ENCODE results near the gene SMC1A. TPM values are rescaled to one million over a fixed set of nuclear protein-coding genes. Genes with fewer than 3 reads are reported as not detected.

SMC1A gene
- polyA plus RNA-seq, 6 donors from 2014 or later: 31.1 to 79.1 (median 50.3) TPM

DNA sequence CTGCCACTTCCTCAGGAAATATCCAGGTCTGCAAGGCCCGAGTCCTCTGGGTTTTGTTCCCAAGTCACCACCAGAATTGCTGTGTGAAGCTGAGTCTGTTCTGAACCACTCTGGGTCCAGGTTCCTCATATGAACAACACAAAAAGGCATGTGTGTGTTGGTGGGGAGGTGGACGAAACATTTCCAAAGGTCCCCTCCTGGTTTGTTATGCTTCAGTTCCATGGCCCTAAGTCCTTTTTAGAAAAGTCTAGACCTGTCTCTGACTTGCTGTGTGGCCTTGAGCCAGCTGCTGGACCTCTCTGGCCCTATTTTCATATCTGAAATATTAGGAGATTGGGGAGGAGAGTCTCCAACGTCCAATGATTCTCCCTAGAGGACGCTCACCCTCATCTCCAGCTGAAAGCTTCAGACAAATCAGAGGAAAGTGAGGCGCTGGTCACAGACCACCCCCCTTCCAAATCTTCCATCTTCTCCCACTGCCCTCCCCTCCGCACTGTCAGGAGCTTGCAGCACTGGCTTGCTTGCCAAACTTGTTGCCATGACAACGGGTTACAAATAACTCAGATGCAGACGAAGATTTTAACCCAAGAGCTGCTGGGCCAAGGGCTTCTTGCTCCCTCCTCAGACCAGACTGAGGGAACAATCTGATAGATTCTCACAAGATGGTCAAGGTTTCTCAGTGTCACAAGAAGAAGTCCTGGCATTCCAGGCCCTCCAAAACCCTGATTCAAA is 64.5 kb downstream of the SMC1A start:
- no peak for DNase-seq
- Mint-ChIP-seq H3K36me3 (peaks cover 0 to 9% of the 10 kb centered on the region in 2 donors), H3K9me3 (peaks cover 0 to 5% (median 0%) of the 10 kb centered on the region in 7 donors), H3K4me1 (no peaks in the 10 kb centered on the region), H3K4me3 (no peak overlapping the region), H3K27me3 (peaks cover 0 to 13% (median 0%) of the 10 kb centered on the region in 3 donors), H3K27ac (no peak overlapping the region)
- ATAC-seq (ENCODE audit: low read depth in 2 of 2): no peak

DNA sequence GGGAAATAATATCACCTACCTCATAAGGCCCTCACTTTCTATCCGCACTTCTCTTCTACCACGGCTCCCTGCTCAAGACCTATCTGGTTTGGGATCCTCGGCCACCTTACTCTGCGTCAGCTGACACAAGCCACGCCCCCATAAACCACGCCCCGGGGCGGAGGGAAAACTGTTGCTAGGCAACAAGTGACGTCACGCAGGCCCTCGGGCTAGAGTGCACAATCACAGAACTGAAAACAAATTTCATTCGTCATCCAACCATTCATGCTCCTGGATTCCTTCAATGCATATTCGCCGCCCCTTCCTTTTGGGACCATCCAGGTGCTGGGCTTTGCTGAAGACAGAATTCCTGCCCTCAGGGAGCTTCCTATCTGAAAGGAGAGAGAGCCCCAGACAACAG is 66.3 kb downstream of the SMC1A start:
- Mint-ChIP-seq H3K36me3 (peaks cover 0 to 9% of the 10 kb centered on the region in 2 donors), H3K27ac (no peak overlapping the region), H3K27me3 (peaks cover 0 to 13% (median 0%) of the 10 kb centered on the region in 3 donors), H3K9me3 (peaks cover 0 to 15% (median 7%) of the 10 kb centered on the region in 7 donors), H3K4me3 (no peak overlapping the region), H3K4me1 (no peaks in the 10 kb centered on the region)
- DNase-seq (no peak), ATAC-seq (ENCODE audit: low read depth in 2 of 2) (no peak)

DNA sequence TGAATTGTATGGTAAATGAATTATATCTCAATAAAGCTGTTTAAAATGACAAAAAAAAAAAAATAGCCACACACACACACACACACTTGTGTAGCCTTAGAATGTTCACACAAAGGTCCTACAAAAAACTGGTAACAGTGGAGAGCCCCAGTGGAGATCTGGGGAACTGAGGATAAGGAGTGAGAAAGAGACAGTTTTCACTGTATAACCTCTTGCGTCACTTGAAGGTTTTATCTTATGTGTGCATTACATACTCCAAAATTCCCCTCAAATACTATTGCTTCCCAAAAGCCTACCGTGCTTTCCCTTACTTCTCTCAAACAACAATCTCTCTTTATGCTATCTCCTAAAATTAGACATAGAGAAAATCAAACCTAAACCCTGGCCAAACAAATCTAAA is 67.8 kb downstream of the SMC1A start:
- Mint-ChIP-seq H3K4me3 (no peak overlapping the region), H3K36me3 (peaks cover 0 to 6% of the 10 kb centered on the region in 2 donors), H3K9me3 (peaks cover 0 to 16% (median 11%) of the 10 kb centered on the region in 7 donors), H3K4me1 (no peaks in the 10 kb centered on the region), H3K27ac (no peak overlapping the region), H3K27me3 (peaks cover 0 to 13% (median 0%) of the 10 kb centered on the region in 3 donors)
- DNase-seq (no peak), ATAC-seq (ENCODE audit: low read depth in 2 of 2) (no peak)

DNA sequence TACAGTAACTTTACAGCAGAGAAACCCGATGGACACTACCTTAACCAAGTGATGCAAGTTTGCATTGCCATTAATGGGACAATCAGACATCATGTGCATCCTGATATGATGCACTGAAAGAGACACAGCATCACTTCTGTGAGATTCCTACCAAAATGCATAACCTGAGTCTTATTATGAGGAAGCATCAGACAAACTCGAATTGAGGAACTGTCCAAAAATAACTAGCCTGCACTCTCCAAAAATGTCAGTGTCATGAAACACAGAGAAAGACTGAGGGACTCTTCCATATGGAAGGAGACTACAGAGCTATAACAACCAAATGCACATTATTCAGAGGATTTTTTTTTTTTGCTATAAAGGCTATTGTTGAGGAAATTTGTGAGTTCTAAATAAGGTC is 74.5 kb downstream of the SMC1A start:
- no peak overlapping the region for H3K4me3 Mint-ChIP-seq
- ATAC-seq (ENCODE audit: low read depth in 2 of 2): no peak
- H3K9me3 Mint-ChIP-seq: peaks cover 0 to 24% (median 14%) of the 10 kb centered on the region in 7 donors

DNA sequence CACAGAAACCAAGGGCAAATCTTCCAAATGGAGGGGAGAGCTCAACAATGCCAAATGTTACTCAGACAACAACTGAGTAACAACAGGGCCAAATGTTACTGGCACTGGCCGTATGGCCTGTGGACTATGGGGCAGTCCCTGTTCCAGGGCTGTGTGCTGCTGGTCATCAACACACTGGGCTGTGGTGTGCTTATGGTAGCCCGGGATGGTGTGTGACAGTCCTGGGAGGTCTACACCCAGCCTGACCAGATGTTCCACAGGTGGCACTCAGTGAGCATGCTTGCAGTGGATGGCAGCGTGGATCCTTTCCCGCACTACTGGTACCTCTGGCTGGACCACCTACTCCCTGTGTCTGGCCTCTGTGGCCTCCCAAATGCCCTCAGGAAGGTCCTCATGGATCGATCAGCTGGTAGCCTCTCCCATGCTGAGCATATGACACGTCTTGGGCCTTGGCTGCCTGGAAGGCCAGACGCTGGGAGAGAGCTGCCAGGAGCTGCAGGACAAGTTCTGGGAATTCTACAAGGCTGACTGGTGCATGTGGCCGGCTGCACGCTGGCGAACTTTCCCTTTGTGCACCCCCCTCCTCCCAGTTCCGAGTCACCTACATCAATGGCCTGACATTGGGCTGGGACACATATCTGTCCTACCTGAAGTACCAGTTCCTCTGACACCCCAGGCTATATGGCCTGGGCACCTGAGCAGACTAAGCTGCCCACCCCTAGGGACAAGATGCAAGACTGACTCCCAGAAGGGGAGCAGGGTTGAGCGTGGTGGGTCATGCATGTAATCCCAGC is 81.4 kb downstream of the SMC1A start:
- H3K4me3 Mint-ChIP-seq: no peak overlapping the region
- no peak for ATAC-seq (ENCODE audit: low read depth in 2 of 2)

More for the DNA sequence above, 74.5 kb downstream of the SMC1A start:
- peaks cover 0 to 5% (median 0%) of the 10 kb centered on the region in 3 donors for H3K27me3 Mint-ChIP-seq
- H3K27ac Mint-ChIP-seq: no peak overlapping the region
- H3K4me1 Mint-ChIP-seq: no peaks in the 10 kb centered on the region
- H3K36me3 Mint-ChIP-seq: peaks cover 0 to 3% of the 10 kb centered on the region in 2 donors
- DNase-seq: no peak

DNA sequence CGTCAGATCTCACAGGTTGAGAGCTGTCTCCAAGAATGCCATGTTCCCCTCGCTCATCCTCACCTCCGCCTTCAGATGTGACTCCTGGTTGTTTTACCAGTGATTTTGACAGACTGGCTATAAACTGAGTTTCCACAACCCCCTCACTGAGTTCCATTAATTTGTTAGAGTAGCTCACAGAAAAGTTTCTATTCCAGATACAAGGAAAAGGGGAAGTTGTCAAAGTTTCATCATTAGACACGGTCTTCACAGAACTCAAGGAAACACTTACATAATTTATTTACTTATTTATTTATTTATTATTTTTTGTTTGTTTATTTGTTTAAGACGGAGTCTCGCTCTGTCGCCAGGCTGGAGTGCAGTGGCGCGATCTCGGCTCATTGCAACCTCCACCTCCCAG is 85.4 kb downstream of the SMC1A start:
- peaks cover 0 to 2% (median 0%) of the 10 kb centered on the region in 7 donors for H3K9me3 Mint-ChIP-seq
- no peak overlapping the region for H3K4me3 Mint-ChIP-seq
- no peaks in the 10 kb centered on the region for H3K36me3 Mint-ChIP-seq
- no peak overlapping the region for H3K27ac Mint-ChIP-seq
- H3K27me3 Mint-ChIP-seq: peaks cover 0 to 30% (median 15%) of the 10 kb centered on the region in 3 donors
- ATAC-seq (ENCODE audit: low read depth in 2 of 2): no peak
- DNase-seq: no peak
- H3K4me1 Mint-ChIP-seq: no peaks in the 10 kb centered on the region

More for the DNA sequence above, 81.4 kb downstream of the SMC1A start:
- no peak for DNase-seq
- no peaks in the 10 kb centered on the region for H3K36me3 Mint-ChIP-seq
- H3K27ac Mint-ChIP-seq: no peak overlapping the region
- H3K27me3 Mint-ChIP-seq: no peaks in the 10 kb centered on the region
- peaks cover 0 to 7% (median 6%) of the 10 kb centered on the region in 7 donors for H3K9me3 Mint-ChIP-seq
- H3K4me1 Mint-ChIP-seq: no peaks in the 10 kb centered on the region

DNA sequence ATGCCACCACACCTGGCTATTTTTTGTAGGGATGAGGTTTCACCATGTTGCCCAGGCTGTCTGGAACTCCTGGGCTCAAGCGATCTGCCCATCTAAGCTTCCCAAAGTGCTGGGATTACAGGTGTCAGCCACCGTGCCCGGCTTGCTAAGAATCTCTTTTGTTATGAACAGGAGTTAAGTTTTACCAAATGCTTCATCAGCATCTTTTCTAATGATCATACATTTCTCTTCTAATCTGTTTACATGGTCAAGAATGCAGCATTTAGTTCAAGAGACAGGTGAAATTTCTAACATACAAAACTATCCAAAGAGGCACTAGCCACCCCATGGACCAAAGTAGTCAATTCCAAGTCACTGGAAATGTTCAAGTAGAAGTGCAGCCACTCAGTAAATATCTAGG is 88.6 kb downstream of the SMC1A start:
- Mint-ChIP-seq H3K9me3 (peaks cover 0 to 2% (median 0%) of the 10 kb centered on the region in 7 donors), H3K27me3 (peaks cover 13 to 43% (median 29%) of the 10 kb centered on the region in 3 donors), H3K36me3 (no peaks in the 10 kb centered on the region), H3K27ac (no peak overlapping the region), H3K4me3 (no peak overlapping the region), H3K4me1 (no peaks in the 10 kb centered on the region)
- DNase-seq (no peak), ATAC-seq (ENCODE audit: low read depth in 2 of 2) (no peak)

DNA sequence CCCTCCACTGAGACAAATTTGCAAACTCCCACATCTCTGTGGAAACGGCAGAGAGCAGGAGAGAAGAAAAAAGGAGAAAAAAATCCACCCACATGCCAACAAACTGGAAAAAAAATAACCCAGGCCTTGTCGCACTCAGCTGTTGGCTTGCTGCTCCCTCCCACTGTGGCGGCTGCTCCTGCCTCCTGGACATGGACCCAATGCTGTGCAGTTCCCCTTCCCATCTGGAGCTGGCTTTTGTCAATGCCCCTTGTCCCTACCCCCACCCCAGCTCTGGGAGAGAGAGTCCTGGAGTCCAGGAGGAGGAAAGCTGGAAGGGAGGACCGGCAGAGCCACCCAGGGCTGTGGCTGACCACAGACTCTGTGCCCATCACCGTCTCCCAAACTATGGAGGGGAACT is 90.2 kb downstream of the SMC1A start:
- Mint-ChIP-seq H3K4me1 (no peaks in the 10 kb centered on the region), H3K27me3 (peaks cover 13 to 55% (median 29%) of the 10 kb centered on the region in 3 donors), H3K36me3 (no peaks in the 10 kb centered on the region), H3K4me3 (no peak overlapping the region), H3K9me3 (peaks cover 0 to 2% (median 0%) of the 10 kb centered on the region in 7 donors), H3K27ac (no peak overlapping the region)
- DNase-seq: no peak
- no peak for ATAC-seq (ENCODE audit: low read depth in 2 of 2)

DNA sequence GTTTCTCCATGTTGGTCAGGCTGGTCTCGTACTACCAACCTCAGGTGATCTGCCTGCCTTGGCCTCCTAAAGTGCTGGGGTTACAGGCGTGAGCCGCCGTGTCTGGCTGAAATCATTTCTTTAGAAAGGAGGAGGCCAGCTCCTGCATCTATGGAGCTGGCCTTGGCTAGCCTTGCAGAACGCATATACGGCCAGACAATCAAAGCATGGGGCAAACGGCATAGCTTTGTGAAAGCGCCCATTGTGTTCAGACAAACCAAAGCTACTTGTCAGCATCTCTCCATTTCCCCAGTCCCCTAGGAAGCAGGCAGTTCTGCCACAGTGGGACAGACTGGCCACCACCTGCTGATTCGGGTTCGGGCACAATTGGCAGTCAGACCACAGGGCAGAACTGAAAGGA is 92.1 kb downstream of the SMC1A start:
- no peak for ATAC-seq (ENCODE audit: low read depth in 2 of 2)
- Mint-ChIP-seq H3K4me3 (no peak overlapping the region), H3K27ac (no peak overlapping the region), H3K4me1 (no peaks in the 10 kb centered on the region), H3K36me3 (no peaks in the 10 kb centered on the region), H3K9me3 (no peaks in the 10 kb centered on the region), H3K27me3 (peaks cover 23 to 69% (median 40%) of the 10 kb centered on the region in 3 donors)
- DNase-seq: no peak

DNA sequence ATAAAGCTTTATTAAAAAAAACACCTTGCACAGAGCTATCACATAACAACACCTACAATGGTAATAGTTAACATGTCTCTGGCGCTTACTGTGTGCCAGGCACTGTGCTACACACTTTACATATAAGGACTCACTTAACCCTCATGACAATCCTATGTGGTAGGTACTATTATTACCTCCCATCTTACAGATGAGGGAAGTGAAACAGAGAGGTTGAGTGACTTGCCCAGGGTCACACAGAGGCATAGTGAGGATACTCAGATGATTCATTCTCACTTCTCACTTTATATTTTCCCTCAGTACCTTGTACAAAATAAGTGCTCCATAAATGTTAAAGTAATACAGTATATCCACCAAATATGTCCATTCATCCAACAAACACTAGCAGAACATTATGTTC is 97.7 kb downstream of the SMC1A start:
- Mint-ChIP-seq H3K4me3 (no peak overlapping the region), H3K36me3 (peaks cover 4 to 20% of the 10 kb centered on the region in 2 donors), H3K4me1 (peaks cover 11 to 15% (median 14%) of the 10 kb centered on the region in 3 donors), H3K27me3 (peaks cover 46 to 70% (median 46%) of the 10 kb centered on the region in 3 donors), H3K9me3 (peaks cover 0 to 8% (median 3%) of the 10 kb centered on the region in 7 donors), H3K27ac (no peak overlapping the region)
- no peak for ATAC-seq (ENCODE audit: low read depth in 2 of 2)
- no peak for DNase-seq

Other genes starting within 250 kb of the SMC1A start
- 10 to 100 TPM; 13.8 to 36.9 (median 28.8) TPM for gene KDM5C, start 197.4 kb downstream of the SMC1A start, polyA plus RNA-seq (ENCODE audit: low read depth in 6 of 6)
- gene IQSEC2, start 141.1 kb downstream of the SMC1A start, polyA plus RNA-seq (ENCODE audit: low read depth in 6 of 6): 1 to 10 TPM in 2 of 6 donors, under 1 TPM in 3, not detected in 1; 0.49 to 2.2 (median 0.89) TPM
- under 1 TPM in 4 of 6 donors, not detected in 2; 0.31 to 0.57 (median 0.43) TPM for gene RIBC1, start 219 bp upstream of the SMC1A start, polyA plus RNA-seq (ENCODE audit: low read depth in 6 of 6)
- 100 to 1,000 TPM in 5 of 6 donors, 10 to 100 TPM in 1; 96.9 to 181 (median 116) TPM for gene HSD17B10, start 11.7 kb upstream of the SMC1A start, polyA plus RNA-seq (ENCODE audit: low read depth in 6 of 6)

All from naive B cell (primary cell).